Subcutaneous adipose tissue (tissue), 4 donors: ENCODE data around the gene LDLRAD2. TPM values are rescaled to one million over a fixed set of nuclear protein-coding genes. Genes with fewer than 3 reads are reported as not detected.

ENCODE experiments used
- CTCF ChIP-seq: fragments of 450-650 bp; IDR thresholded peaks from one replicate; pipeline ENCODE4 v1.5.1; 2016; ENCODE audit warnings: low read depth, mild to moderate bottlenecking, control low read depth, antibody characterized with exemption, moderate library complexity
- total RNA-seq, 4 donors: library from RNA; depleted of rRNA; stranded (reverse); fragments of >200 nt; gene quantifications; one replicate each; pipeline ENCODE4 v1.1.0, GENCODE V29; 2016

LDLRAD2 gene
- total RNA-seq, 4 donors from 2014 or later: not detected

GRCh38 chr1:21816602-21817302 lies 4.7 kb downstream of the LDLRAD2 start:
- no peak for TF ChIP-seq CTCF

GRCh38 chr1:21818656-21819055 lies 6.6 kb downstream of the LDLRAD2 start:
- no peak for TF ChIP-seq CTCF

- no peak for TF ChIP-seq CTCF
Measured at GRCh38 chr1:21820597-21821232, 8.7 kb downstream of the LDLRAD2 start.

GRCh38 chr1:21821385-21822019 lies 9.4 kb downstream of the LDLRAD2 start:
- TF ChIP-seq CTCF: no peak

GRCh38 chr1:21822349-21822748 lies 10.3 kb downstream of the LDLRAD2 start:
- TF ChIP-seq CTCF: no peak

GRCh38 chr1:21823206-21823979 lies 11.3 kb downstream of the LDLRAD2 start:
- TF ChIP-seq CTCF: no peak
